Cerebellar cortex (tissue), 1 donor: ENCODE measurements around the gene PTGES3L.
"Not testable (repeated sequence)": the region's sequence is repeated elsewhere in the genome, so short reads cannot be mapped to it uniquely, and the experiment has no call there.

Experiments used
- DNase-seq: peaks from one replicate; pipeline ENCODE4 v3.0.0-alpha.2; 2015; ENCODE audit warnings: low spot score

Gene PTGES3L

GRCh38 chr17:42980274-42980765 lies 440 bp upstream of the PTGES3L start, which contains the start of gene RUNDC1:
TSS of gene RUNDC1 (plus strand) at chr17:42980565. CDS start at chr17:42980577, 12 bp downstream.
- peak; percentile 87 for DNase-seq

- not testable (repeated sequence) for DNase-seq
Observed at GRCh38 chr17:42975701-42976100, 4.2 kb downstream of the PTGES3L start.

- DNase-seq = no peak
Observed at GRCh38 chr17:42975265-42975664, 4.6 kb downstream of the PTGES3L start.

GRCh38 chr17:42973323-42973722 lies 6.6 kb downstream of the PTGES3L start:
- not testable (repeated sequence) for DNase-seq

- DNase-seq = no peak
Observed at GRCh38 chr17:42971589-42971988, 8.3 kb downstream of the PTGES3L start.

- DNase-seq = no peak
Observed at GRCh38 chr17:42969001-42969581, 10.8 kb downstream of the PTGES3L start.

- no peak for DNase-seq
Observed at GRCh38 chr17:42967925-42968324, 12.0 kb downstream of the PTGES3L start.

- peak; percentile 95 for DNase-seq
Observed at GRCh38 chr17:42964161-42964932, 15.5 kb downstream of the PTGES3L start, which contains the start of gene AARSD1. TSS of gene AARSD1 (minus strand) at chr17:42964454. CDS start at chr17:42964440, 14 bp downstream.

- no peak for DNase-seq
Observed at GRCh38 chr17:42953669-42954068, 26.2 kb downstream of the PTGES3L start.

GRCh38 chr17:42950044-42950783 lies 29.7 kb downstream of the PTGES3L start:
- no peak for DNase-seq

- DNase-seq = no peak
Observed at GRCh38 chr17:42946812-42947211, 33.1 kb downstream of the PTGES3L start.

GRCh38 chr17:42944211-42944610 lies 35.7 kb downstream of the PTGES3L start:
- no peak for DNase-seq

GRCh38 chr17:42937712-42938596 lies 41.9 kb downstream of the PTGES3L start:
- peak; percentile 58 for DNase-seq

GRCh38 chr17:42929497-42929844 lies 50.4 kb downstream of the PTGES3L start:
- no peak for DNase-seq

GRCh38 chr17:42928714-42929496 lies 51.0 kb downstream of the PTGES3L start:
- DNase-seq = peak; percentile 61

- DNase-seq = no peak
Observed at GRCh38 chr17:42924891-42925290, 55.0 kb downstream of the PTGES3L start.

GRCh38 chr17:42923472-42923871 lies 56.4 kb downstream of the PTGES3L start:
- DNase-seq = not testable (repeated sequence)

- DNase-seq = no peak
Observed at GRCh38 chr17:42922294-42922693, 57.6 kb downstream of the PTGES3L start.

- DNase-seq = no peak
Observed at GRCh38 chr17:42920922-42921321, 59.0 kb downstream of the PTGES3L start.

- no peak for DNase-seq
Observed at GRCh38 chr17:42920106-42920900, 59.6 kb downstream of the PTGES3L start.
